Hindlimb muscle (tissue), 1 donor: ENCODE results near the gene AOPEP. TPM values are rescaled to one million over a fixed set of nuclear protein-coding genes. Genes with fewer than 3 reads are reported as not detected.
"Not testable (repeated sequence)": the region's sequence is repeated elsewhere in the genome, so short reads cannot be mapped to it uniquely, and the experiment has no call there.

Experiments
- DNase-seq: peaks from one replicate; pipeline ENCODE4 v3.0.0-alpha.2; 2013
- polyA plus RNA-seq: library from polyadenylated mRNA; unstranded; fragments of 120-200 nt; gene quantifications from one replicate; pipeline ENCODE4 v1.2.1, GENCODE V29; 2013; ENCODE audit not compliant: insufficient read length

Gene AOPEP
- polyA plus RNA-seq, 1 donor = 36.1 TPM

DNA sequence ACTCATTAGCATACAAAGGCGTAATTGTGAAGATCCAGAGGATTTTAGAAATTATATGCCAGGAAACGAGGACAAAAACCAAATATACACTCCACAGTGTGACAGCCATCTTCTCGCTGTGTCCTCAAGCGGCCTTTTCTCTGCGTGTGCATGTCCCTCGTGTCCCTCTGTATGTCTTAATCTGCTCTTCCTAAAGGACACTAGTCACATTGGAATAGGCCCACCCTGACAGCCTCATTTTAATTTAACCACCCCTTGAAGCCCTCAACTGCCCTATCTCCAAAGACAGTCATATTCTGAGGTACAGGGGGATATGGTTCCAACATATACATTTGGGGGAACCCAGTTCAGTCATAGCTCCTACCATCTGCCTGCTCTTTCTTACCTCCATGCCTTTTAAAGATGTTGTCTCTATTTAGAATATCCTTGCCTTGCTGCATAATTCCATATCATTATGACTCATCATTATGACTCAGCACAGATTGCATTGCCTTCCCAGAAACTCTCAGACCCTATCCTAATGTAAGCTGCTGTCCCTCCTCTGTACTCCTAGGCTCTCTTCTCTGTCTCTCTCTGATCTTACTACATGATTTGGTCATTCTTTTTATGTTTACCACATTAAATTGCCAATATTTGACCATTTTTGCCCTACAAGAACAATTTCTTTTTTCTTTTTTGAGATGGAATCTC lies 210.9 kb downstream of the AOPEP start:
- DNase-seq = no peak

DNA sequence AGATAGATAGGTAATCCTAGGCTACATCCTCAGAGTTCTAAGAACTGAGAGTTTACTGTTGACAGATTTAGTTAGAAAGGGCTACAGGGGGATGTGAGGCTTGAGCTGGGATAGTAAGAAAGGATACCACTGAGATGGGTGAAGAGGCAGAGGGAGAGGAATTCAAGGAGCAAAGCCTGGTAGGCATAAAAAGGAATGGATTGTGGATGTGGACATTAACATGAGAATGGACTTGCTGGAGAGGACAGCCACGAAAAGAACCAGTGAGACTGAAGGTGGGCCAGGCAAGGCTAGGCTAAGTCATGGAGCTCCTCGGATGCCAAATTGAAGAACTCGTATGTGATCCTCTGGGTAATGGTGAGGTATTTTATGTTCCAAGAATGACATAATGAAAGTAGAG lies 211.9 kb downstream of the AOPEP start:
- no peak for DNase-seq

DNA sequence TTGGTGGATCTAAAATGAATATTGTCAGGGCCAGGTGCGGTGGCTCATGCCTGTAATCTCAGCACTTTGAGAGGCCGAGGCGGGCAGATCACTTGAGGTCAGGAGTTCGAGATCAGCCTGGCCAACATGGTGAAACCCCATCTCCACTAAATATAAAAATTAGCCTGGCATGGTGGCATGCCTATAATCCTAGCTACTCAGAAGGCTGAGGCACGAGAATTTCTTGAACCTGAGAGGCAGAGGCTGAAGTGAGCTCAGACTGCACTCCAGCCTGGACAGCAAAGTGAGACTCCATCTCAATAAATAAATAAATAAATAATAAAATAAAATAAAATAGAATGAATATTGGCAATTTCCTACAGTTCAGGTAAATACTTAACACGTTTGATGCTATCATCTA lies 213.8 kb downstream of the AOPEP start:
- not testable (repeated sequence) for DNase-seq

DNA sequence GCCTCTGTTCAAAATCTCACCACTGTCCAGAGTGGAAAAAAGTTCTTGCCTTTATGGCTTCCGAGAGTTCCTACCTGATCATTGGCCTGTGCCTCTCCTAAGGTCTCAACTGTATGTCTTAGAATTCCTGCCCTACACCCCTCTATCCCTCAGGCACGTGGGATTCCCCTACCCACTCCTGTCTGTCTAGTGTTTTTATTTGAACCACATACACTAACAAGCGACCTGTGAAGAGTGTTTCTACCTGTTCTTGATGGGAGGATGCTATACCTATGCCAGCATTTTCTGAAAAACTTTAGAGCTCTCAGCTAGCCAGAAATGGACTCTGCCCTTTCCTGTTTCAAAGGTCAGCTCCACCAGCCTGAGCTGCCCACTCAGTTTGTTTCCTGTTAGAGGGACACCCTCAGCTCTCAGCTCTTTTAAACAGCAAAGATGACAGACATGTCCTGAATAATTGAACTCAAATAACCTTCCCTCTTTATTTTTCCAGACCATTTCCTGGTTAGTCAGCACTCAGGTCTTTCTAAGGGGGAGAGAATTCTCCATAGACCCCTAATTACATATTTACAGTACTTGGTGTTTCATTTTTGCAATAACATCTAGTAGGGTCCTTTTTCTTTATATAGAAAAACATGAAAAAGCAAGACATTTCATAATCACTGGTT lies 214.8 kb downstream of the AOPEP start:
- no peak for DNase-seq

DNA sequence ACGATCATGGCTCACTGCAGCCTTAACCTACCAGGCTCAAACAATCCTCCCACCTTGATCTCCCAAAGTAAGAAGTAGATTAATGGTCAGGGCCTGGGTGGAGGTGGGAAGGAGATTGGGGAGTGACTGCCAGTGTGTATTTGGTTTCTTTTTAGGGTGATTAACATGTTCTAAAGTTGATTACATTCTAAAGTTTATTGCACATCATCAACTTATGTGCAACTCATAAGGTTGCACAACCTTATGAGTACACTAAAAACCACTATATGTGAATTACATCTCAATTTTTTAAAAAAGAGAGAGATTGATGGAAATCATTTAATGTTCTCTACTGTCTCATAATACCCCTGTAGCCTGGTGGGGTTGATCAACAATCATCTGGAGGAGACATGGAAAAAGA lies 218.1 kb downstream of the AOPEP start:
- DNase-seq = no peak

DNA sequence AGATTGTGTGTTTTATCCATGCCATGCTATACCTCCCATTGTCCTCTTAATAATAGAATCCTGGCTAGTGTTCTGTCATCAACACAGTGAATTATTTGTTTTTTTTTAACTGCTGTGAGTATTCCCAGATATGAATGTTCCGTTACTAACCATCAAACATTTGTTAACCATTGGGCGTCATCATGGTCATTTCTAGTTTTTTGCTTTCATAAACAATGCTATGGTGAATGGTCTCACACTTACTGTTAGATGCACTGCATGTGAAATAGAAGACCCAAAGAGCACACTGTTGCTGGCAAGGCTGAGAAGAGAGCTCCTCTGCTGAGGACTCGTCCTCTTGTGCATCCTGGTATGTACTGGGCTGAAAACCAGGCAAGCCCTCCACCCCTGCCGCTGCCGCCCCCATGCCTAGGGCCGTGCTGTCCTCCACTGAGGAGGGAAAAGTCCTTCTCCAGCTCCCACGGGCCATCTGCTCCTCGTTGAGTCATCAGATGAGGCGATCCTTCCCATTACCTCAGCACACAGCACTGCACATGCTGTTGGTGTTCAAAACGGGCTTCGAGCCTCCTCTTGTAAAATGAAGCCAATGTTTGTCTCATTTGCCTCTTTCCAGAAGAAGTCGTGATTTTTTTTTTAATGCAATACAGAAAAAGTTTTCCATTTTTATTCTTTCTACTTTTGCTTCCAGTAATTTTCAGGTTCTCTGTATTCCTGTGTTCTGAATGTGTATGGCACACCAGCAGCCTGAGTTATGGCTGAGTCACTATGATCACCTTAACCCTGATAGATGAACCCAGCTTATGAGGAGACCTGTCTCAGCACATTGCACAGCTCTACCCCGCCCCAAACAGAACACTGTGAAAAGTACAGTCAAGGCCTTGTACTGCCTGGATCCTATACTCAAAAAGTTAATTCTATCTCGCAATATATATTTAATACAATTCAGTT lies 219.0 kb downstream of the AOPEP start:
- DNase-seq = peak; percentile 71

DNA sequence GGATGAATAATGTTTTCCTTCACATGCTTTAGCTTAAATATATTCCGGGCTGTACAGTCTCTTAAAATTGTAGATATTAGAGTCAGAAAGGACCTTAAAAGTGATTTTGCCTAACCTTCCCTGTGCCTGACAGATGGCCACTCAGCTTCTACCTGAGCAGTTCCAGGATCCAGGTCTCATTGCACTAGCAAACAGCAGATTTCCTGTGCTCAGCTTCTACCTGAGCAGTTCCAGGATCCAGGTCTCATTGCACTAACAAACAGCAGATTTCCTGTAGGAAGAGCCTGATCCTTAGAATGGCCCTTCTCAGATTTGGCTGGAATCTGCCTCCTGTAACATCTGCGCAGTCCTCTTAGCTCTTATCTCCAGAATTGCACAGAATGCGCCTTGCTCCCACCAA lies 219.8 kb downstream of the AOPEP start:
- DNase-seq = no peak

DNA sequence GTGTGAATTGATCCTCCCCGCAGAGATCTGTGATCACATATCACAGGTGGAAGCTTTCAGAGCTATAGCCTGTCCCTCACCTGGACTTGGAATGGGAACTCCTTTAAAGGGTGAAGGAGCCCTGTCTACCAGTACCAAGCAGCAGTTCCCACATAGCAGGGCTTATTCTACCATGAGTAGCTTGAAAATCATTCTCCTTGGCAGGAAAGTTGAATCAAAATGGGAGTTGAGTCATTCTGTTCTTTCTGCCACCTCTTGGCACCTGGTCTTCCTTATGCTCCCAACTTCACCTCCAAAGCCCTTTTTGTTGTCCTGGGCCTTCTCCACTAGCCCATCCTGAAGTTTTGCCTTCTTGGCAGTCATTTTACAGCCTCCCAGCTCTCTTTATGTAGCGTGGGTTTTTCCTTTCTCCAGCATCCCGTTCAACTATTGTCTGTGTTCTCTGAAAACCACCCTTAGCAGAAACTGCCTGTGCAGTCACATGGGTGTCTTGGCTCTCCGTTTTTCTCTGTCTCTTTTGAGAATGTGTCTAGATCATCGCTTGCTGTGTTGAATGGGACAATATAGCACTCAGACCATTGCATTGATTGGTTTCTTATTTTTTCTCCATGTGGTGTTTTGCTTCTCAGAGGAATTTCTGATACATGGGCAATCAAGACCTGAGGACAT lies 222.2 kb downstream of the AOPEP start:
- DNase-seq = no peak

DNA sequence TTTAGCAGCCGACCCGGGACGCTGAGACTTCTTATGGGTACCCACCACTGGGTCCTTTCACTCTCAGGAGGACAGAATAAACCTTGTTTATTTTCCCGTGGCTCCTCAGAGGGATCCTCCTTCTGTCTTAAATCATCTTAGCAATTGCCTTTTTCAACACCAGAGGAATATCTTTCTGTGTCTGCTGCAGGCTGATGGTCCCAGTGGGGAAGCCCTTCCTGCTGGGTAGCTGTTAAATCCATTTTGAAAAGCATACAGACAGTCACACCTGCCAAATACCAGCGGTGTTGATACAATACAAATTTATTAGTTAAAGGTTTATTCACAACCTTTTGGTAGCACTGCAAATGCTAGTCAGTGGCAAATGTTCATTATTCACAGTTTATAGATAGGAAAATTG lies 222.9 kb downstream of the AOPEP start:
- no peak for DNase-seq

DNA sequence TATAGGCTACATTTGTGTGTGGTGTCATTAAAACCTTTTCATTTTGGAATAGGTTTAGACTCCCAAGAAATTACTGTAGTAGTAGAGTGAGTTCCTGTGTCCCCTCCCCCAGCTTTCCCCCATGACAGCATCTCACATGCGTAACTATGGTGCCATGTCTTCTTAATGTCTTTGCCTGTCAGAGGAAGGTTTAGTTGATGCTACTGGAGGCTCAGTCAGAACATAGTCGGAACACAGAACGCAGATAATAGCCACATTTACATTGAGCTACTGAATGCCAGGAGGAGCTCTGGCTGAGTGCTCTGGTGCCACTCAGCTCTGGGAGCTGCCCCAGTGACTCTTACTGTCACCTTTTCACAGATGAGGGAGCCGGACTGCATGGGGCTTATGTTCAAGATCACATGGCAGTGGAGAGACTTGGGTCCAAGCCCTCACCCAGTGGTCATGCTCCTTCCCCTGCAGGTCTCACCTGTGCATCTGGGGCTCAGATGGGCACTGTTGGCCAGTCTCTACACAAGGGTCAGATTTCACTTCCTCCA lies 223.6 kb downstream of the AOPEP start:
- no peak for DNase-seq

DNA sequence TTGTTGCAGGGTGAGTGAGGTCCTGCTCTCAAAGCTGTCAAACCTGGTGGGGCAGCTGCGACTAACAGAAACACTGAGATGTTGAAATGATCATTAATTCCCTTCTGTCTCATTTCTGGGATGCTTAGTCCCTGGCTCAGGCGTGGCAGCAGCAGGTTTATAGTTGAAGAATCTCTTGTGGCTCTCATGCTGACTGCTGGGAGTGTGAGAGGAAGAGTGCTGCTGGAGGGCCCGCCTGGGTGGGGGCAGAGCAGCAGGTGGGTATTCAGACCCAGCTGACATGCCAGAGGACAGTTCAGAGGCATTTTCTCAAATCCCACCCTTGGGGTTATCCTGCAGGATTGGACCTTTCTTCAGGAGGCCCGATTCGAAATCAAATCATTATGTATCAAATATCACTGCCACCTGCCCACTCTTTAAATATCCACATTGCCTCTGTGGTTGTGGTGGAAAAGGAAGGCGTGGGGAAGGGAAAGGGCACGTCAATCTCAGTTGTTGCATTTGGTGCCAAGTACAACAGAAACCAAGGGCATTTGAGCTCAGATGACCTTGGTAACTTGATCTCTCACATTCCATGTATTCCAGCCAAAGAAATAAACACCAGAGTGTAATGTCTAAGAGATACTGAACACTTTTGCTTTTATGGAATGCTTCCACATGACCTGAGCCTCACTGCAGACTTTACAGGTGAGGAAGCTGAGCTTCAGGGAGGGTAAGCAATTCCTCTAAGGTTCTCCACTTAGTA lies 224.3 kb downstream of the AOPEP start:
- no peak for DNase-seq

DNA sequence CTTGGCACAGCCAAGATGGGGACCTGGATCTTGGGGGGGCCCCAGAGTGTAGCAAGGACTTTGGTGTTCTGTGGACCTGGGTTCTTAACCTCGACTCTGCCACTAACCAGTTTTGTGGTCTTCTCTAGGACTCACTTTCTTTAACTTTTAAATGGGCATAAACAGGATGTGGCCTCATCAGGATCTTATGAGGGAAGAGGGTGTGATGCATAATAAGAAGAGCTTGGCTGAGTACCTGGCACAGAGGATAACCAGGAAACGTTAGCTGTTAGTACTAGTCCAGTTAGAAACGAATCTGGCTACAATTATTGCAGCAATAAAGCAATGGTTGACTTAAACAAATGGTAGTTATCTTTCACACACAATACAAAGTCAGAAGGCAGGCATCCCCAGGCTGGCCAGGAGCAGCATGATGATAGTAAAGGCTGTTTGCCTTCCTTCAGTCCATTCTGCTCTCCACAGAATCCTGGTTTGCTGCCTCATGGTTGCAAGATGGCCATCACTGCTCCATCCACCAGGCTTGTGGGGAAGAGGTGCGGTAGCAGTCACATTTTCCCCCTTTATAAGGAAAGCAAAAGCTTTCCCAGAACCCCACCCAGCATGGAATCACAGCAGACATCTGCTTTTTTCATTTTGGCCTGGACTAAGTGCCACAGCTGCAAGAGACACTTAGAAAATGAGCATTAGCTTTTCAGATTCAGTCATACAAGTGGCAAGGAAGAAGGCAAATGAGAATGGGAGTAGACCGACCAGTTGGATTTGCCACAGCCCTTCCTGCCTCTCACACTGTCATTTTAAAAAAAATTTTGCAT lies 225.0 kb downstream of the AOPEP start:
- DNase-seq = no peak

DNA sequence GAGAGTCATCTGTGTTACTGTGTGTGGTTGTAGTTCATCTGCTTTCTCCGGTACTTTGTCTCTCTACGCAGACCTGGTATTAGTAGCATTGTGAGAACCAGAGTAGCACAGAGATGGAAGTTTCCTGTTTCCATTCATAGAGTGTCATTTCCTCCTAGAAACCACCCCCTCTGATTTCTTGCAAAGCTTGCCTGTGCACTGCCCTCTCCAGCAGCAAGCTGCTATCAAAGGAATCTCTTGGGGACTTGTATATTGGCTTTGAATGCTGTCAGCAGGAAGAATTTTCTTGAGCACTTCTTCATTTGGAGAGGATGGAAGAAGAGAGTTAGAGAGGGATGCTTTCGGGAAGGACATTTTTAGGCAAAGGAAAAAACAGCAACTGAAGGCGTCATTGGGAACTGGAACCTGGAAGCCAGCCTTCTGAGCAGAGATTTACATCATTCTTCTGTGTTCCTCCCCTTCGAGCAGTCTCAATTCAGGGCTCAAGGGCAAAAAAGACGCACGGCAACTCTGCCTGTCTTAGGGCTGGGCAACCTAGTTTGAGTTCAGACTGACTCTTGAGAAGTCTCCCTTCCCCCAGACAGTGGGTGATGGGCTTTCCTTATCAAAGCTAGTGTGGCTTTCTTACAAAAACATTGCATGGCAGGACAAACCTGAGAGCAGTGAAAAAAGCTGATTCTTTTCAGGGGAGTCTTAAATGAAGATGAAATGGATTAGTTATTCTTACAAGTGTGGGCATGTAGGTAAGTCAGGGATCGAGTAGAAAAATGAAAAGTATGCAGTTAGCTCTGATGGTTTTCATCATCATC lies 226.3 kb downstream of the AOPEP start:
- DNase-seq = peak; percentile 67

DNA sequence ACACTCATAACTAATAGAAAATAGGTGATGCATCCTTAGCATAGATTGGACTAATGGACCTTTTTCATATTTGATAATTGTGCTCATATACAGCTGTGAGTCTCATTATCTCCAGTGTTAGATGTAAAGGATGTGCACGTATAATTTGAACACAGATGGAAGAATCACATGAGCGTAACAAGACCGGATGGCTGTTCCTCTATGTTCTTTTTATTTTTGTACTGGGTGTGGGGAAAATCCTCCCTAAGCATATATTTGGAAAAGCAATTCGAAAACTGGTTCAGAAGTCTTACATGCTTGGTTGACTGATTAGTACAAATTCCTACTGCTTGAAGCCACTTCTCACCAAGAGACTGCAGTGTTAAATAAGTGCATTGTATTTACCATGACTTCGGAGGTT lies 230.2 kb downstream of the AOPEP start:
- no peak for DNase-seq

DNA sequence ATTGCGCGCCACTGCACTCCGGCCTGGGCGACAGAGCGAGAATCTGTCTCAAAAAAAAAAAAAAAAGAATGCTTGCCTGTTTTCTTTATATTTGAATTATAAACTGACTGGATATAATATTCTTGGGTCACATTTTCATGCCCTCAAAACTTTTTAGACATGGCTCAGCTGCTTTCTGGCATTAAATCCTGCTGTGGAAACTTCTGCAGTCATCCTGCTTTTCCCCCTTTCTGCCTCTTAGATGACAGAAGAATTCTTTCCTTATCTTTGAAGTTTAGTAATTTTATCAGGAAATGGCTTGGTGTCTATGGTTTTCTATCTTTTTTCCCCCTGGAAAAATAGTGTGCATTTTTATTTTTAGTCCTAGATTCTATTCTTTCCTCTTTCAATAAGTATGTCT lies 234.5 kb downstream of the AOPEP start:
- no peak for DNase-seq

DNA sequence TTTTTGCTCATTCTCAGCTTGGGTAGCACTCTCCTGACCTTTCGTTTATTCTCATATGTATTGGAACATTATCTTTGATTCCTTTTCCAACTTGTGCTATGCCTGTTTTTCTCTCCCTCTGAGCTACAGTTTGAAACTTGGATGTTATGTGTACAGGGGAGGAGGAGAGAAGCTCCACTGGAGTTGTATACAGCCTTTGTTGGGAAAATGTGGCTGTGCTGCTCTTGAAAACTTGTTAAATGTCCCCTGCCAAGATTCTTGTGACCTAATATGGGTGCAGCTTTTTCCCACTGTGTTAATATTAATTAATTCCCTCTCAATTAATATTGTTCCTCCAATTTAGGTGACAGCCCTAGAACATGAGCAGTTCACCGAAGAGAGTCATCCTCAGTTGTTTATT lies 235.4 kb downstream of the AOPEP start:
- no peak for DNase-seq

DNA sequence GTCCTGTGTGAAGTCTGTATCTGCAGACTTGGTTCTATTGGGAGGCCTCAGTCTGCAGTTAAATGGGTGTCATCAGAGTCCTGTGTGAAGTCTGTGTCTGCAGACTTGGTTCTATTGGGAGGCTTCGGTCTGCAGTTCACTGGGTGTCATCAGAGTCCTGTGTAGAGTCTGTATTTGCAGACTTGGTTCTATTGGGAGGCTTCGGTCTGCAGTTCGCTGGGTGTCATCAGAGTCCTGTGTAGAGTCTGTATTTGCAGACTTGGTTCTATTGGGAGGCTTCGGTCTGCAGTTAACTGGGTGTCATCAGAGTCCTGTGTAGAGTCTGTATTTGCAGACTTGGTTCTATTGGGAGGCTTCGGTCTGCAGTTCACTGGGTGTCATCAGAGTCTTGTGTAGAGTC lies 239.1 kb downstream of the AOPEP start:
- DNase-seq = not testable (repeated sequence)

DNA sequence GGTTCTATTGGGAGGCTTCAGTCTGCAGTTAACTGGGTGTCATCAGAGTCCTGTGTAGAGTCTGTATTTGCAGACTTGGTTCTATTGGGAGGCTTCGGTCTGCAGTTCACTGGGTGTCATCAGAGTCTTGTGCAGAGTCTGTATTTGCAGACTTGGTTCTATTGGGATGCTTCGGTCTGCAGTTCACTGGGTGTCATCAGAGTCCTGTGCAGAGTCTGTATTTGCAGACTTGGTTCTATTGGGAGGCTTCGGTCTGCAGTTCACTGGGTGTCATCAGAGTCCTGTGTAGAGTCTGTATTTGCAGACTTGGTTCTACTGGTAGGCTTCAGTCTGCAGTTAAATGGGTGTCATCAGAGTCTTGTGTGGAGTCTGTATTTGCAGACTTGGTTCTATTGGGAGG lies 239.5 kb downstream of the AOPEP start:
- not testable (repeated sequence) for DNase-seq

DNA sequence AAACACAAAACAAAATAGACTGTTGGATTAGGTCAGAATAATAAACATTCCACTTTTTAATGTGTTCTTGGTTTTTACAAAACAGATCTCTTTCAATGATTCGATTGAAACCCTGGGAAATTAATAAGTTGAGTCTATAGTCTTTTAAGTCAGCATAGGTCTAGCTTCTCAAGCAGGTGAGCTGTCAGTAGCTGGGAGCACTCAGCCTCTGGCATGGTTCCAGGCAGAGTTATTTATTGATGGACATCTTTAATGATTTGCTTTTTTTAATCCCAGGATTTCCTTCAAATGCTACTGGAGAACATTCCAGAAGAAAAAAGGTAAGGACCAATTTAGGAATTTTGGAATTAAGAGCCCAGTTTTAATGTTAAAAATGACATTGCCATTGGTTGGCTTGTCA lies 241.0 kb downstream of the AOPEP start:
- no peak for DNase-seq
